Endothelial cell of umbilical vein (primary cell): ENCODE data around the gene PTPRU.

Experiments used
- JUN ChIP-seq: IDR thresholded peaks from 2 replicates; pipeline ENCODE4 v1.6.1; 2011; ENCODE audit warnings: borderline replicate concordance, low read depth; ENCODE audit not compliant: insufficient read length, insufficient read depth
- POLR2A ChIP-seq: IDR thresholded peaks from 2 replicates; pipeline ENCODE4 v1.6.1; 2012; ENCODE audit warnings: low read depth, mild to moderate bottlenecking, control low read depth, low read length
- POLR2AphosphoS5 ChIP-seq: IDR thresholded peaks from 2 replicates; pipeline ENCODE4 v1.6.1; 2012; ENCODE audit warnings: low read depth, mild to moderate bottlenecking, control low read depth, low read length, moderate library complexity; ENCODE audit not compliant: insufficient read depth
- TF ChIP-seq, protein P1 (sequence below), 2 donors: IDR thresholded peaks; 1 replicate in 1 of 2; 2 replicates in 1 of 2; pipeline ENCODE4 v1.5.1; 2011; ENCODE audit warnings: low read length in 2 of 2, mild to moderate bottlenecking in 2 of 2, moderate library complexity in 2 of 2, control low read depth in 1 of 2, inconsistent platforms in 1 of 2, low read depth in 1 of 2; ENCODE audit not compliant: insufficient read depth in 1 of 2; ENCODE audit errors: extremely low read depth in 1 of 2

DNA sequence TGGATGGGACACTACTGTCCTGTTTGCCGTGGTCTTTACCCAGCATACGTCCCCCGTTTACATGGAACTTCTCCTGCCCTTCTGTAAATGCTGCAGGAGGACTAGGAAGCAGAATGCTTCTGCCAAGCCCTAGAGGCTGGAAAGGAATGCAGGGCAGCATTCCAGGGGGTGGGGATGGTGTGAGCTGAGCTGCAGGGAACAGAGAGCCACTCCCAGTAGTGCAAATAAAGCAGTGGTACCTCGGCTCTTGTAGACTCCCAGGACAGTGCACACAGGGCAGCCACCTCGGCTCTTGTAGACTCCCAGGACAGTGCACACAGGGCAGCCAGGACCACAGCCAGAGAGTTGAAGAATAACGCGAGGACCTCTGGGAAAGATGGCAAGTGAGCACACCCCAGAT lies 35.4 kb downstream of the PTPRU start:
- TF ChIP-seq, protein P1, sequence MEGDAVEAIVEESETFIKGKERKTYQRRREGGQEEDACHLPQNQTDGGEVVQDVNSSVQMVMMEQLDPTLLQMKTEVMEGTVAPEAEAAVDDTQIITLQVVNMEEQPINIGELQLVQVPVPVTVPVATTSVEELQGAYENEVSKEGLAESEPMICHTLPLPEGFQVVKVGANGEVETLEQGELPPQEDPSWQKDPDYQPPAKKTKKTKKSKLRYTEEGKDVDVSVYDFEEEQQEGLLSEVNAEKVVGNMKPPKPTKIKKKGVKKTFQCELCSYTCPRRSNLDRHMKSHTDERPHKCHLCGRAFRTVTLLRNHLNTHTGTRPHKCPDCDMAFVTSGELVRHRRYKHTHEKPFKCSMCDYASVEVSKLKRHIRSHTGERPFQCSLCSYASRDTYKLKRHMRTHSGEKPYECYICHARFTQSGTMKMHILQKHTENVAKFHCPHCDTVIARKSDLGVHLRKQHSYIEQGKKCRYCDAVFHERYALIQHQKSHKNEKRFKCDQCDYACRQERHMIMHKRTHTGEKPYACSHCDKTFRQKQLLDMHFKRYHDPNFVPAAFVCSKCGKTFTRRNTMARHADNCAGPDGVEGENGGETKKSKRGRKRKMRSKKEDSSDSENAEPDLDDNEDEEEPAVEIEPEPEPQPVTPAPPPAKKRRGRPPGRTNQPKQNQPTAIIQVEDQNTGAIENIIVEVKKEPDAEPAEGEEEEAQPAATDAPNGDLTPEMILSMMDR (IDR thresholded peaks at IDR 0.05; ENCODE audit: extremely low read depth in 1 of 2, insufficient read depth in 1 of 2, low read depth in 1 of 2, low read length in 2 of 2) = no peak
- no peak for TF ChIP-seq POLR2AphosphoS5
- no peak for TF ChIP-seq JUN
- no peak for TF ChIP-seq POLR2A
